Measurements from ENCODE around the gene OSBPL2.

DNA sequence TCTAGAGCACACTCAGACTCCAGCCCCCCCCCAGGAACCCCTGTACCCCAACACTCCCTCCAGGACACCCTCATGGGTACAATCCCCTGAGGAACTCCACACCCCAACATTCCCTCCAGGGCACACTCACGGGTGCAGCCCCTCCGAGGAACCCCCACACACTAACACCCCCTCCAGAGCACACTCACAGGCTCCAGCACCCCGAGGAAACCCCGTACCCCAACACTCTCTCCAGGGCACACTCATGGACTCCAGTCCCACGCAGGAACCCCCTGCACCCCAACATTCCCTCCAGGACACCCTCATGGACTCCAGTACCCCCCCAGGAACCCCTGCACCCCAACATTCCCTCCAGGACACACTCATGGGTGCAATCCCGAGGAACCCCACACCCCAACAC, 97.2 kb downstream of the OSBPL2 start:
- TF ChIP-seq EP300 (IDR thresholded peaks at IDR 0.05) (no peak), POLR2AphosphoS5 (IDR thresholded peaks at IDR 0.05) (no peak)
- TF ChIP-seq, protein P1, sequence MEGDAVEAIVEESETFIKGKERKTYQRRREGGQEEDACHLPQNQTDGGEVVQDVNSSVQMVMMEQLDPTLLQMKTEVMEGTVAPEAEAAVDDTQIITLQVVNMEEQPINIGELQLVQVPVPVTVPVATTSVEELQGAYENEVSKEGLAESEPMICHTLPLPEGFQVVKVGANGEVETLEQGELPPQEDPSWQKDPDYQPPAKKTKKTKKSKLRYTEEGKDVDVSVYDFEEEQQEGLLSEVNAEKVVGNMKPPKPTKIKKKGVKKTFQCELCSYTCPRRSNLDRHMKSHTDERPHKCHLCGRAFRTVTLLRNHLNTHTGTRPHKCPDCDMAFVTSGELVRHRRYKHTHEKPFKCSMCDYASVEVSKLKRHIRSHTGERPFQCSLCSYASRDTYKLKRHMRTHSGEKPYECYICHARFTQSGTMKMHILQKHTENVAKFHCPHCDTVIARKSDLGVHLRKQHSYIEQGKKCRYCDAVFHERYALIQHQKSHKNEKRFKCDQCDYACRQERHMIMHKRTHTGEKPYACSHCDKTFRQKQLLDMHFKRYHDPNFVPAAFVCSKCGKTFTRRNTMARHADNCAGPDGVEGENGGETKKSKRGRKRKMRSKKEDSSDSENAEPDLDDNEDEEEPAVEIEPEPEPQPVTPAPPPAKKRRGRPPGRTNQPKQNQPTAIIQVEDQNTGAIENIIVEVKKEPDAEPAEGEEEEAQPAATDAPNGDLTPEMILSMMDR (IDR thresholded peaks at IDR 0.05), result no peak
